ENCODE measurements around the gene PTPN14.

Gene PTPN14

GRCh38 chr1:214458541-214458940, 92.9 kb downstream of the PTPN14 start:
- DNase-seq (ENCODE audit: low read depth in 2 of 2, low spot score in 1 of 2): no peak

- no peak for DNase-seq (ENCODE audit: low read depth in 2 of 2, low spot score in 1 of 2)
These were observed 95.2 kb downstream of the PTPN14 start for GRCh38 chr1:214455971-214456867.

GRCh38 chr1:214455479-214455878, 95.9 kb downstream of the PTPN14 start:
- DNase-seq (ENCODE audit: low read depth in 2 of 2, low spot score in 1 of 2): no peak

- no peak for DNase-seq (ENCODE audit: low read depth in 2 of 2, low spot score in 1 of 2)
These were observed 96.6 kb downstream of the PTPN14 start for GRCh38 chr1:214454569-214455396.

- DNase-seq (ENCODE audit: low read depth in 2 of 2, low spot score in 1 of 2): no peak
These were observed 98.2 kb downstream of the PTPN14 start for GRCh38 chr1:214453109-214453722.

- no peak for DNase-seq (ENCODE audit: low read depth in 2 of 2, low spot score in 1 of 2)
These were observed 99.1 kb downstream of the PTPN14 start for GRCh38 chr1:214452152-214452784.

- no peak for DNase-seq (ENCODE audit: low read depth in 2 of 2, low spot score in 1 of 2)
These were observed 99.8 kb downstream of the PTPN14 start for GRCh38 chr1:214451596-214451995.

GRCh38 chr1:214449371-214449770, 102.0 kb downstream of the PTPN14 start:
- DNase-seq (ENCODE audit: low read depth in 2 of 2, low spot score in 1 of 2): no peak

GRCh38 chr1:214448536-214448935, 102.9 kb downstream of the PTPN14 start:
- DNase-seq (ENCODE audit: low read depth in 2 of 2, low spot score in 1 of 2): no peak

GRCh38 chr1:214447557-214447871, 103.9 kb downstream of the PTPN14 start:
- DNase-seq (ENCODE audit: low read depth in 2 of 2, low spot score in 1 of 2): no peak

GRCh38 chr1:214446772-214447556, 104.4 kb downstream of the PTPN14 start:
- no peak for DNase-seq (ENCODE audit: low read depth in 2 of 2, low spot score in 1 of 2)

- no peak for DNase-seq (ENCODE audit: low read depth in 2 of 2, low spot score in 1 of 2)
These were observed 105.4 kb downstream of the PTPN14 start for GRCh38 chr1:214445831-214446614.

- DNase-seq (ENCODE audit: low read depth in 2 of 2, low spot score in 1 of 2): no peak
These were observed 106.2 kb downstream of the PTPN14 start for GRCh38 chr1:214445199-214445598.

- no peak for DNase-seq (ENCODE audit: low read depth in 2 of 2, low spot score in 1 of 2)
These were observed 107.0 kb downstream of the PTPN14 start for GRCh38 chr1:214444182-214444939.

- DNase-seq (ENCODE audit: low read depth in 2 of 2, low spot score in 1 of 2): no peak
These were observed 110.3 kb downstream of the PTPN14 start for GRCh38 chr1:214441119-214441518.

- DNase-seq (ENCODE audit: low read depth in 2 of 2, low spot score in 1 of 2): no peak
These were observed 111.0 kb downstream of the PTPN14 start for GRCh38 chr1:214440219-214440965.

GRCh38 chr1:214439352-214440119, 111.9 kb downstream of the PTPN14 start:
- no peak for DNase-seq (ENCODE audit: low read depth in 2 of 2, low spot score in 1 of 2)

- no peak for DNase-seq (ENCODE audit: low read depth in 2 of 2, low spot score in 1 of 2)
These were observed 112.9 kb downstream of the PTPN14 start for GRCh38 chr1:214438530-214438929.
